ENCODE data around the gene HOXA9.

HOXA9 gene

DNA sequence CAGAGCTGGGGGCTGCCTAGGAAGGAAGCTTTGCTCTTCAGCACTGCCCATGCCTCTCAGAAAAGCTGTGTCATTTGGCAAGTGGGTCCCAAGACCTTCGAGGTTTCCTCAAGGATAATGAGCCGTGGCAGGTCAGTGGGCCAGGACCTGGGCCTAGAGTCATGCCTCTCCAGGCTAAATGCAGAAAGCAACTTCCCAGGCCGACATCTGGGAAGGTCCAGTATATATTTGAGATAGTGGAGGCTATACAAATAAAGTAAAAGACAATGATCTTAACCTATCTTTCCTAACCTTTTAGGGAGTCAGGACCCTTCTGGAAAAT lies 11.1 kb upstream of the HOXA9 start:
- no peak for DNase-seq (ENCODE audit: extremely low read depth, insufficient read length)
- H3K27me3 ChIP-seq (replicated peaks; ENCODE audit: control insufficient read depth, insufficient read depth, low read length): peaks cover 10% of the 10 kb centered on the region
- no peak overlapping the region for H3K4me3 ChIP-seq (replicated peaks; ENCODE audit: low read depth, low read length)
- TF ChIP-seq, protein P1, sequence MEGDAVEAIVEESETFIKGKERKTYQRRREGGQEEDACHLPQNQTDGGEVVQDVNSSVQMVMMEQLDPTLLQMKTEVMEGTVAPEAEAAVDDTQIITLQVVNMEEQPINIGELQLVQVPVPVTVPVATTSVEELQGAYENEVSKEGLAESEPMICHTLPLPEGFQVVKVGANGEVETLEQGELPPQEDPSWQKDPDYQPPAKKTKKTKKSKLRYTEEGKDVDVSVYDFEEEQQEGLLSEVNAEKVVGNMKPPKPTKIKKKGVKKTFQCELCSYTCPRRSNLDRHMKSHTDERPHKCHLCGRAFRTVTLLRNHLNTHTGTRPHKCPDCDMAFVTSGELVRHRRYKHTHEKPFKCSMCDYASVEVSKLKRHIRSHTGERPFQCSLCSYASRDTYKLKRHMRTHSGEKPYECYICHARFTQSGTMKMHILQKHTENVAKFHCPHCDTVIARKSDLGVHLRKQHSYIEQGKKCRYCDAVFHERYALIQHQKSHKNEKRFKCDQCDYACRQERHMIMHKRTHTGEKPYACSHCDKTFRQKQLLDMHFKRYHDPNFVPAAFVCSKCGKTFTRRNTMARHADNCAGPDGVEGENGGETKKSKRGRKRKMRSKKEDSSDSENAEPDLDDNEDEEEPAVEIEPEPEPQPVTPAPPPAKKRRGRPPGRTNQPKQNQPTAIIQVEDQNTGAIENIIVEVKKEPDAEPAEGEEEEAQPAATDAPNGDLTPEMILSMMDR (IDR thresholded peaks at IDR 0.05; ENCODE audit: insufficient read depth, low read length, poor library complexity, severe bottlenecking): no peak
- no peaks in the 10 kb centered on the region for H3K36me3 ChIP-seq (ENCODE audit: control insufficient read depth, insufficient read depth, low read length)

DNA sequence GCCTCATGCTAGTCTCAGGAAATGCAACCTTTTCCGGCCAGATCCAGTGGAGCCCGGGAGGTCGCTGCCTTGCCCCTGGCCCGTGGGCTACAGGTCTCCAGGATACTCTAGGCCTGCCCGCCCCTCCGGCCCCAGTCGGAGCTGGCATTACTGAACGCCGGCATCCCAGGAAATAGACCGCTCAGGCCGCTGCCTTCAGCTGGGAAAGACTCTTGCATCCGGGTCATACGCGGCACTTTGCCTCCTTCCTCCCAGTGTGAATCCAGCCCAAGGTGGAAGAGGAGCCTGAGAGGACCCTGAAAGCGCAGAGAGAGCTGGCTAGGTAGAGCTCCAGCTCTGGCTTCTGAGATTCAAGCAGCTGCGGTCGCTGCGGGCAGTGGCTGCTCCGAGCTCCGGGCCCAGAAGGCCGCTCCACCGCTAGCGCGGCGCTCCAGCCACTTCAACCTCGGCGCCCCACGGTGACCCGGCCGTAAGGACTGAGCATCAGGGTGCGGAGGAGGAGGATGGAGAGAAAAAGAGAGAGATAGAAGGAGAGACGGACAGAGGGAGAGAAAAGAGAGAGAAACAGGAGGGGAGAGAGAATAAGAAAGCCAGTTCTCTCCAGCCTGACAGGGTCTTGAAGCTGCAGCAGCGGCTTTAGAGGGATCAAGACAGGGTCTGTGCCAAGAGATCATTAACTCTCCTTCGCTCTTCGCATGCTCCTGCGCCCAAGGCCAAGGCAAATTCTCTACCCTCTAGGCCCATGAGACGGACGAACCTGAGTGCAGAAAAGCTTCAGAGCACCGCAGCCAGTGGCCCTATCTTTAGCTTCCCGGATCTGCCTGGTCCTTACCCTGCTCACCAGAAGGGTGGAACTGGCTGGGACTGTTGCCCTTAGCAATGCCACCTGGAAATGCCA lies 10.5 kb upstream of the HOXA9 start:
- Histone ChIP-seq H3K36me3 (ENCODE audit: control insufficient read depth, insufficient read depth, low read length) (no peaks in the 10 kb centered on the region), H3K4me3 (replicated peaks; ENCODE audit: low read depth, low read length) (no peak overlapping the region), H3K27me3 (replicated peaks; ENCODE audit: control insufficient read depth, insufficient read depth, low read length) (peaks cover 12% of the 10 kb centered on the region)
- DNase-seq (ENCODE audit: extremely low read depth, insufficient read length): no peak
- TF ChIP-seq, protein P1 (IDR thresholded peaks at IDR 0.05; ENCODE audit: insufficient read depth, low read length, poor library complexity, severe bottlenecking): no peak

DNA sequence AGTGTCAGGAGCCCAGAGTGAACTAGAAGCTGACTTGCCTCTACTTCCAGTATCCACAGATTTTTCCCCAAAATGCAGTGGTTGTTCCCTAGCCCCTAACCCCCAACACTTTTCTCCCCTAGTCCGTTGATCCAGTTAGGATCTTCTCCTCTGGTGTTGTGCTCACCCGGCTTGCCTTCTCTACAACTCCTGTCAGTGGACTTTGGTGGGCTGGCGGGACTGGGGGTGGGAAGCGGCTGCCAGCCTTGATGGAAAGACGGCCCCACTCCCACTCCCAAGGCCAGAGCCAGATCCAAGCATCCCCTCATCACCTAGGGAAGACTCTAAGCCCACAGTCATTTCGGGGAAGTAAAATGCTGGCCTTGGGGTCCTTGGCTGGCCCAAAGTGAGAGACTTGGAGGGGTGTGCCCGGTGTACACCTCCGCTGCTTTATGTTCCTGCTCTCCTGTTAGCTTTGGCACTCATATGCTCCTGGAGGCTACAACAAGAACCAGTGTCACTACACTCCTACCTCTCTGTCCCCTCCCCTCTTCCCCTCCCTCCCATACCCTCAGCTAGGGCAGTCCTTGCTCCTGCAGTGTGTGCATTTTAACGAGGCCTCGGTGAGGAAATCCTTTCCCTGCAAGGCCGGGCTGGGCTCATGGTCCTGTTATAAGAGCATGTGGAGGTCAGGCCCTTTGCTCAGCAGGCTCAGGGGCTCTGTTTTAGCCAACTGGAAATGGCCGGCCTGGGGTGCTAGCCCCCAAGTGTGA lies 9.7 kb upstream of the HOXA9 start:
- TF ChIP-seq, protein P1 (IDR thresholded peaks at IDR 0.05; ENCODE audit: insufficient read depth, low read length, poor library complexity, severe bottlenecking): no peak
- Histone ChIP-seq H3K27me3 (replicated peaks; ENCODE audit: control insufficient read depth, insufficient read depth, low read length) (peaks cover 12% of the 10 kb centered on the region), H3K36me3 (ENCODE audit: control insufficient read depth, insufficient read depth, low read length) (no peaks in the 10 kb centered on the region), H3K4me3 (replicated peaks; ENCODE audit: low read depth, low read length) (no peak overlapping the region)
- no peak for DNase-seq (ENCODE audit: extremely low read depth, insufficient read length)

DNA sequence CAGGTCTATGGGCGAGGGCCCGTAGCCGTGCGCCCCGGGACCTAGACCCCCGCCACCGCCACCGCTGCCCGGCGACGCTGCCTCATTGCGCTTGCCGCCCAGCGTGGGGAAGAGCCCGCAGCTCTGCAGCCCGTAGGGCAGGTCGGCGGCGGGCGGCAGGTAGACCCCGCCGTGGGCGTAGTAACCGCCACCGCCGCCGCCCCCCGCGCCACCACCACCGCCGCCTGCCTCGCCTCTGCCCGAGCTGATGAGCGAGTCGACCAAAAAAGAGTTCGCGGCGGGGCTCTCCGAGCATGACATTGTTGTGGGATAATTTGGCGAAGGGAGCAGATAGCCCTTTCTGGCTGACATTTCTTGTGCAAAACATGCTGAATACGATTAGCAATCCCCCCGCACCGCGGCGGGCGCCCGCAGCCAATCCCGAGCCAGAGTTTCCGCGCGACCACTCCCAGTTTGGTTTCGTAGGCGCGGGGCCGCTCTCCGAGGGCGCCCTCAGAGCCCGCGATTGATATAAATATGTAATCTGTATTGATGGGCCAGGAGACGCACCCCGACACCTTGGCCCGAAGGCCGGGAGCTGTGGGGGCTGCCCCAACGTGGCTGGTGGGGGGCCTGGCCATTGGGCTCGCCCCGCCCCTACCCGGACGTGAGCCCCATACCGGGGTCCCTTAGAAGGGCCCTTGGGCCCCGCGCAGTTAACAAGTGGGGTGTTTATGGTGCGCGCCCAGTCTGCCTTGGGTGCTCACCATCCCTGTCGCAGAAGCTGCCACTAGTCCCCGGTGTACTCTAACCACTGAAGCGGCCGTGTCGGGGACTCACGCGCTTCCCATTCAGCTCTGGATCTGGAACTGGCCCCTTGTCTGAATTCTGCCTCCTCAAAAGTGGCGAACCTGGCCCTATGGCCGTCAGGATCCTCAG lies 8.9 kb upstream of the HOXA9 start, which contains the start of gene HOXA10:
Gene HOXA10, minus strand, starts transcription at position 365 of the 918 bp plus-strand sequence. Its CDS starts 14 bp downstream, at position 351.
- TF ChIP-seq, protein P1 (IDR thresholded peaks at IDR 0.05; ENCODE audit: insufficient read depth, low read length, poor library complexity, severe bottlenecking): no peak
- Histone ChIP-seq H3K27me3 (replicated peaks; ENCODE audit: control insufficient read depth, insufficient read depth, low read length) (peaks cover 12% of the 10 kb centered on the region), H3K4me3 (replicated peaks; ENCODE audit: low read depth, low read length) (peak within 1 kb of the TSS; percentile 18), H3K36me3 (ENCODE audit: control insufficient read depth, insufficient read depth, low read length) (no peaks in the 10 kb centered on the region)
- DNase-seq (ENCODE audit: extremely low read depth, insufficient read length): no peak

DNA sequence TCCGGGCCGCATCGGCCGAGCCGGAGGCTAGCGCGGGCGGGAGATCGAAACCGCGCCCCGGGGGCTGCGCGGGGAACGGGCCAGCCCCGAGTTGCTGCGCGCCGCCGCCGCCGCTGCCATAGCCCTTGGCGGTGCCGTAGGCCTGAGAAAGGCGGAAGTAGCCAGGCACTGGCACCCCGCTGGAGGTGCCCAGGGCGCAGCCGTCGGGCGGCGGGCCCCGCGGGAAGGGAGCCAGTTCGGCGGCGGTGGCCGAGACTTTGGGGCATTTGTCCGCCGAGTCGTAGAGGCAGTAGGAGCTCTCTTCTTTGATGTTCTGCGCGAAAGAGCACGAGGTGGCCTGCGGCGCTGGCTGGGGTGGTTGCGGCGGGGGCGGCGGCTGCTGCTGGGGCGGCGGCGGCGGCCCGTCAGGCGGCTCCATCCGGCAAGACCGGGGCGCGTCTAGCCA lies 8.2 kb upstream of the HOXA9 start:
- peak overlapping the region; percentile 18 for H3K4me3 ChIP-seq (replicated peaks; ENCODE audit: low read depth, low read length)
- DNase-seq (ENCODE audit: extremely low read depth, insufficient read length): no peak
- TF ChIP-seq, protein P1 (IDR thresholded peaks at IDR 0.05; ENCODE audit: insufficient read depth, low read length, poor library complexity, severe bottlenecking): no peak
- no peaks in the 10 kb centered on the region for H3K36me3 ChIP-seq (ENCODE audit: control insufficient read depth, insufficient read depth, low read length)
- H3K27me3 ChIP-seq (replicated peaks; ENCODE audit: control insufficient read depth, insufficient read depth, low read length): peaks cover 12% of the 10 kb centered on the region

Data from GM06990 (cell line).